HUDEP-2 (cell line): Measurements from ENCODE around the gene SEPTIN5.

Experiments used
- DNase-seq, 76 experiments: peaks; one replicate each; lab custom pipeline; 2025; ENCODE audit not compliant: unreplicated experiment in 76 of 76; lab: John Stamatoyannopoulos, UW

The SEPTIN5 gene

DNA sequence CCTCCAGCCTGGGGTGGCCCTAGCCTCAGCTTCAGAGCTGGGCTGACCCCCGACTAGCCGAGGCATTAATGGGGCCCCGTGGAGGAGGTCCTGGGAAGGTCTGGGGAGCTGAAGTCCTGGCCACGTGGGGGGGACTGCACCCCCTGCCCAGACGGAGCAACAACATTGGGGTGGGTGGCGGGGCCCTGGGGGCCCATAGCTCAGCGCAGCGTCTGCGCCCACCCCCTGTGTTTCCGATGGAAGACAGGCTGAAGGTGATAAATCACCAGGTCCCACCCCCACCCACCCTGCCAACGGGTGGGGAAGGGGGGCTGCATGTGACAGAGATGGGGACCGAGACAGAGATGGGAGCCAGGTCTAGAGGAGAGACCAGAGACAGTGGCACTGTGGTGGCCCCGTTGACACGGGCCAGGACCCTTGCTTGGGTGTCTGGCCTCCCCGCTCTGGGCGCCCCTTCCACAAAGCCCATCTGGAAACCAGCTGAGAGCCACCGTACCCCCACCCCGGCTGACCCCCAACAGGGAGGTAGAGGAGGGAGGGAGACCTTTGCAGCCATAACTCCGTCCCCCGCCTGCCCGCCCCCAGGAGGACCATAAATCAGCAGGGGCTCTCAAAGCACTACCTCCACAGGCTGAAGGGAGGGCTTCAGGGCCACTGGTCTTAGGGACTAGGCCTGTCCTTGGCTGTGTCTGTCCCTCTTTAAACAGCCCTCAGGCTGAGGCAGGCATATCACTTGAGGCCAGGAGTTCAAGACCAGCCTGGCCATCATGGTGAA lies 17.2 kb downstream of the SEPTIN5 start:
- DNase-seq: no peak

GRCh38 chr22:19732403-19733113 lies 18.3 kb downstream of the SEPTIN5 start:
- no peak for DNase-seq

- DNase-seq: no peak
Measured at GRCh38 chr22:19733755-19734154, 19.5 kb downstream of the SEPTIN5 start.

DNA sequence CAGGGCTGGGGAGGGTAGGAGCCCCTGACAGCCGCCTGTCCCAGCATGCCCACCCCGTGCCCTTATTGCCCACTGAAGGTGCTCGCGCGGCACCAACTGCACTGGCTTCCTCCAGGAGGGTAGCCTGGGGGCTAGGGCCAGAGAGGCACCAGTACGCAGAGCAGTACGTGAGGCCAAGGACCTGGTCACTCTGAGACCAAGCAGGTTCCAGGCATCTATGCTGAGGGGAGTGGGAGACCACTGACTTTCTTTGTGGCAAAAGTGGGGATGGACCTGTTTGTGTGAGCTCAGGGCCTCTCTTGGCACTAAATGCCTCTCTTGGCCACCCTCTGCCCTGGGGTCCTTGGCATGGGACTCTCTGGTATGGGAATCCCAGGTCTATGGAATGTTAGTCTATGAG lies 19.9 kb downstream of the SEPTIN5 start:
- DNase-seq: no peak

GRCh38 chr22:19734837-19735382 lies 20.6 kb downstream of the SEPTIN5 start:
- DNase-seq: no peak

DNA sequence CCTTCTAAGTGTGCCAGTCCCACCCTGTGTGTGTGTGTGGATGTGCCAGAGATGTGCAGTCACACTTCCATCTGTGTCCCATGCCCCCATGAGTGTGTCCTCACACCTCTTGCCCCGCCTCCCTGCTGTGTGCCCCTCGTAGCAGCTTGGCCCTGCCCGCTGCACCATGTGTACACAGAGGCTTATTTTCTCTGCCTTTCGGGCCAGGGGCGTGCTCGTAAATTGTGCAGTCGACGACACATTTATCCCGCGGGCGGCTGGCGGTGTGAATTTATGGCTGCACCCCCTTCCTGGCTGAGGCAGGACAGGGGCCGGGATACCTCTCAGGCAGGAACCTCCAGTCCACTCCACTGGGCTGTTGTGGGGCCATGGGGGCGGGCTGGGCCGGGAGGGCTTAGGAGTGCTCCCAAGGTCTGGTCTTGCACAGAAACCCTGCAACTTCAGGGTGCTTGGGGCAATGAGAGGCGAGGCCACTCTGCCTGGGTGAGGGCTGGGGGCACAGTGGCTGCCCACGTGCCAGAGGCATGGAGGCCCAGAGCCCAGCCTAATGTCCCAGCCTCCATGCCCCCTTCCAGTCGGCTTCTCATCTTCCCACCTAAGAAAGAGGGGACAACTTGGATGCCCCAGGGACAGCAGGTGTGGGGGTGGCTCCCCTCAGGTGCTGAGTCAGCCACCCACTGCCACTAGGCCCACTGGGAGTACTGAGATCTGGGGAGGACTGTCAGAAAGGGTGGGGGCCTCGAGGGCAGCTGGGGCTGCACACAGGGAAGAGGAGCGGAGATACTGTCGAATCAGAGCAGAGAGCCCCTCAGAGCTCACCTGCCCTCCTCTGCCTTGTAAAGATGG lies 21.6 kb downstream of the SEPTIN5 start:
- no peak for DNase-seq

- DNase-seq: no peak
Measured at GRCh38 chr22:19737846-19738663, 23.8 kb downstream of the SEPTIN5 start.

- no peak for DNase-seq
Measured at GRCh38 chr22:19738664-19739447, 24.6 kb downstream of the SEPTIN5 start.

- DNase-seq: no peak
Measured at GRCh38 chr22:19739448-19739895, 25.2 kb downstream of the SEPTIN5 start.

DNA sequence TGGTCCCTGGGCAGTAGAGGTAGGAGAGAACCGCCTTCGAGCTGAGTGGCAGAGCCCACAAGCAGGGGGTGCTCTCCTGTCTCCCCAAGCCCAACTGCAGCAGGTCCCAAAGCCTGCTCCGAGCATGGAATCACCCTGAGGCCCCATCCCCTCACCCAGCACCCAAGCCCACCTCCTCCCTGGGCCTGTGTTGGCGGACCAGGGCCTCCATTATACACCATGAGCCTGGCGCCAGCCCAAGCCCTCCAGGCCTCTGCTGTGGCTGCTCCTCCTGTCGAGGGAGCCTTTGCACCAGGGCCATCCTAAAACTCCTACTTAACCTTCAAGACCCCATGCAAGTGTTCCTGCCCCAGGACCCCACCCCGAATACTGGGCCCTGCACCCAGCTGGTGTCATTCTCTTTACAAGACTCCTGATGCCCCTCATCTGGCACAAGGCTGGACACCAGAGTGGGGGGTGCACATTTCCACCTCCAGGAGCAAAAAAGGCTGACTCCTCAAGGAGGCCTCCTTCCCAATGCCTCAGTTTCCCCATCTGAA lies 25.7 kb downstream of the SEPTIN5 start:
- DNase-seq: no peak

- no peak for DNase-seq
Measured at GRCh38 chr22:19740586-19740985, 26.3 kb downstream of the SEPTIN5 start.

DNA sequence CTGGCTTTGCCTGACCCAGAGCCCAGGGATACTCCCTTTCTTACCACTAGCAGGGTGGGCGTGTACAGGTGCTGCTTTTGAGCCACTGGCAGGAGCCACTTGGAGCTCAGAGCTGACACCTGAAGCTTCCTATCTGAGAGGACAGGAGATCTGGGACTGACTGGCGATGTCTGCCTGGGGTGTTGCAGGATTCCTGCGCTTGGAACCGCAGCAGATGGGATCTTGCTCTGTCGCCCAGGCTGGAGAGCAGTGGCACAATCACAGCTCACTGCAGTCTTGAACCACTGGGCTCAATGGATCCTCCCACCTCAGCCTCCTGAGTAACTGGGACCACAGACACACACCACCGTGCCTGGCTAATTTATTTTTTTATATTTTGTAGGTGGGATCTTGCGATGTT lies 26.8 kb downstream of the SEPTIN5 start:
- DNase-seq: no peak

DNA sequence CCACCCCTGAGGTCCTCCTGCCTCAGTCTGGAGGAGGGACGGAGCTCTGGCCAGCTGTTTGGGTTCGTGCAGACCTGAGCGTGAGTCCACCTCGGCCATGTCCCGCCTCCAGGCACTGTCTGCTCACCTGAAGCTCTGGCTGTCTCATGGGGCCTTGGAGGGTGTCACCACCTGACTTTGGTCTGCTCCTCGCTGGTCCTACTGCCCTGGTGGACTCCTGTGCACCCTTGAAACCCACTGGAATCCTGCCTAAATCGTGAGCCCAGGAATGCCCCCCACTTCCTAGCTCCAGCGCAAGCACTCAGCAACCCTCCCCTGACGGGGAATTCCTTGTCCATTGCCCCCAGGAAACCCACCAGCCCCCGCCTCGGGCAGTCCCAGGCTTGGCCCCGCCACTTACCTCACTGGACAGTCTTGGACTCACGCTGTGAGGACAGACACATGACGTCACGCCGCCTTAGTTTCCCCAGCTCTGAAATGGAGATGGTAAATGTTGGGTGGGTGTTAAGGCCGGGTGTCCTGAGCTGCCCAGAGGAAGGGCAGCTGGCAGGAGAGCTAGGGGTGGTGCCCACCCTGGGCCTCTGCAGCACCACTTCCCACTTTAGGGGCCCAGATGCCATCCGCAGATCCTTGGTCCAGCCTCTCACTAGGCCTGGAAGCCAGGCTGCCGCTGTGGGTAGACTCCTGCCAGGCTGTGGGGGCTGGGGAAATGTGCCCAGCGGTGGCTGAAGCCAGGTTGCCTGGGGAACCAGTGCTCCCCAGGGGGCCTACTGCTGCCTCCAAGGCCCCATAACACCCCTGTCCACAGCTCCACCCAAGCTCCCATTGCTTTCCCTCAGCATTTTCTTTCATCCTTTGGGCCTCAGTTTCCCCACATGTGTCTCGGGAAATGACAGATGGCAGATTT lies 28.1 kb downstream of the SEPTIN5 start:
- DNase-seq: no peak

- no peak for DNase-seq
Measured at GRCh38 chr22:19743081-19743480, 28.8 kb downstream of the SEPTIN5 start.

DNA sequence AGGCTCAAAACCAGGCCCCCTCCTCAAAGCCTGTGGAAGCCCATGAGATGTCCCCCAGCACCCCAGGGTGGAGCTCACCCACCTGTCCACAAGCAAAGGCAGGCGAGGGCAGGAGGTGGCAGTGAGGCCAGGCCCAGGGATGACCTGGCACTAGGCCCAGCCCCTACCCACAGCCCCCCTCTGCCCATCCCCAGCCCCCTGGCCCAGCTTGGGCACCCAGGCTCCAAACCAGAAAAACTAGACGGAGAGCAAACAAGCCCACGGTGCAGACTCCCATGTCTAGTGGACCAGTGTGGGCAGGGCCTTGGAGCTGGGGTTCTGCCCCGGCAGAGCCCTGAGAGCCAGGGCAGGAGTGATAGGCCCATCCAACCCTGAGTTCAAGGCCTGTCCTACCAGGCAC lies 29.3 kb downstream of the SEPTIN5 start:
- no peak for DNase-seq

GRCh38 chr22:19744350-19745006 lies 30.2 kb downstream of the SEPTIN5 start:
- DNase-seq: no peak
